Measurements from ENCODE around the gene GPR160. TPM values are rescaled to one million over a fixed set of nuclear protein-coding genes. Genes with fewer than 3 reads are reported as not detected.

Gene GPR160
- total RNA-seq, 1 experiment from 2014 or later, result 9.9 TPM

GRCh38 chr3:170058127-170058526, 20.3 kb downstream of the GPR160 start (continued):
- TF ChIP-seq REST (IDR thresholded peaks at IDR 0.05; ENCODE audit: low read depth) (no peak), JUND (IDR thresholded peaks at IDR 0.05) (no peak), SRF (IDR thresholded peaks at IDR 0.05; ENCODE audit: low read depth) (no peak), EZH2 (IDR thresholded peaks at IDR 0.05) (no peak), ZBTB33 (IDR thresholded peaks at IDR 0.05; ENCODE audit: extremely low read depth, insufficient replicate concordance, low read length) (no peak), CEBPB (IDR thresholded peaks at IDR 0.05; ENCODE audit: low read depth) (no peak)

GRCh38 chr3:170059447-170059846, 21.7 kb downstream of the GPR160 start:
- ChIA-PET POLR2A (no interaction called here), CTCF (no interaction called here), RAD21 (ENCODE audit: low non-redundant PET in 1 of 2, low total read pairs in 2 of 2, uncharacterized antibody in 2 of 2, unreplicated experiment in 2 of 2) (no interaction called here)
- TF ChIP-seq JUND (IDR thresholded peaks at IDR 0.05) (no peak), SIN3A (IDR thresholded peaks at IDR 0.05; ENCODE audit: low read depth) (no peak)
- Histone ChIP-seq H3K79me2 (ENCODE audit: insufficient read depth, low read length) (no peaks in the 10 kb centered on the region), H2AFZ (ENCODE audit: low read depth, low read length, poor library complexity, severe bottlenecking) (no peak overlapping the region), H3K36me3 (ENCODE audit: control insufficient read depth in 1 of 2, insufficient read depth in 2 of 2, low read length in 2 of 2) (no peaks in the 10 kb centered on the region), H4K20me1 (ENCODE audit: insufficient read depth) (no peaks in the 10 kb centered on the region), H3K9ac (ENCODE audit: low read length) (no peak overlapping the region), H3K4me3 (replicated peaks in 1 of 2; ENCODE audit: low read depth in 1 of 2, low read length in 2 of 2) (no peak overlapping the region), H3K4me1 (ENCODE audit: control insufficient read depth in 1 of 2, insufficient read depth in 2 of 2, low read length in 2 of 2) (no peaks in the 10 kb centered on the region), H3K27me3 (ENCODE audit: insufficient read depth, low read length) (no peaks in the 10 kb centered on the region), H3K9me2 (ENCODE audit: insufficient read depth) (no peaks in the 10 kb centered on the region), H3K9me3 (ENCODE audit: control insufficient read depth in 1 of 2, insufficient read depth in 1 of 2, low read depth in 1 of 2, low read length in 2 of 2) (no peaks in the 10 kb centered on the region), H3K4me2 (ENCODE audit: low read length) (no peak overlapping the region), H3K27ac (ENCODE audit: low read depth, low read length) (no peak overlapping the region)
- no peak for DNase-seq (ENCODE audit: low read depth, low spot score)
- intact Hi-C loops (cut with micrococcal nuclease), result loop anchor here (5.0 kb wide), 1 partner anchor 297 kb away; no protein-coding TSS in a partner anchor
- BruUV-seq (replicated peaks), result no TSS peak
- no peak for ATAC-seq
